HEK293T (cell line): ENCODE results near the gene PLET1.

Source experiments
- CTCF ChIA-PET: fragments of 350-600 bp; formaldehyde crosslinking; extraction: SDS; loops from one replicate; lab custom pipeline; 2021; ENCODE audit warnings: antibody characterized with exemption, inconsistent platforms; lab: Yijun Ruan, JAX
- POLR2A ChIA-PET: fragments of 350-600 bp; formaldehyde crosslinking; extraction: SDS; loops from one replicate; lab custom pipeline; 2020; ENCODE audit warnings: antibody characterized with exemption, inconsistent platforms; lab: Yijun Ruan, JAX
- DNase-seq: peaks from one replicate; pipeline ENCODE4 v3.0.0; 2012; ENCODE audit warnings: mixed read lengths; ENCODE audit errors: extremely low spot score
- ARNT ChIP-seq: fragments of 450-650 bp; IDR thresholded peaks from 2 replicates; pipeline ENCODE4 v1.6.1; 2017; ENCODE audit warnings: mild to moderate bottlenecking
- BHLHE40 ChIP-seq: fragments of 450-650 bp; IDR thresholded peaks from 2 replicates; pipeline ENCODE4 v1.6.1; 2016; ENCODE audit warnings: mild to moderate bottlenecking, moderate library complexity, borderline replicate concordance
- CTBP1 ChIP-seq: fragments of 450-650 bp; IDR thresholded peaks from 2 replicates; pipeline ENCODE4 v1.6.1; 2016; ENCODE audit warnings: borderline replicate concordance
- ELF4 ChIP-seq: fragments of 450-650 bp; IDR thresholded peaks from 2 replicates; pipeline ENCODE4 v1.6.1; 2017; ENCODE audit warnings: antibody characterized with exemption
- FOXA1 ChIP-seq: fragments of 450-650 bp; IDR thresholded peaks from 2 replicates; pipeline ENCODE4 v1.6.1; 2016; ENCODE audit warnings: mild to moderate bottlenecking
- FOXK2 ChIP-seq: fragments of 450-650 bp; IDR thresholded peaks from 2 replicates; pipeline ENCODE4 v1.6.1; 2016; ENCODE audit warnings: mild to moderate bottlenecking
- FOXM1 ChIP-seq: fragments of 450-650 bp; IDR thresholded peaks from 2 replicates; pipeline ENCODE4 v1.6.1; 2017; ENCODE audit warnings: mild to moderate bottlenecking, borderline replicate concordance
- HDGF ChIP-seq: fragments of 450-650 bp; IDR thresholded peaks from 2 replicates; pipeline ENCODE4 v1.6.1; 2017; ENCODE audit warnings: antibody characterized with exemption, borderline replicate concordance
- L3MBTL2 ChIP-seq: fragments of 450-650 bp; conservative IDR thresholded peaks from 2 replicates; pipeline ENCODE4 v1.6.1; 2016; ENCODE audit warnings: mild to moderate bottlenecking
- LEF1 ChIP-seq: fragments of 450-650 bp; IDR thresholded peaks from 2 replicates; pipeline ENCODE4 v1.6.1; 2017; ENCODE audit warnings: mild to moderate bottlenecking, borderline replicate concordance
- NFRKB ChIP-seq: fragments of 450-650 bp; IDR thresholded peaks from 2 replicates; pipeline ENCODE4 v1.6.1; 2016; ENCODE audit warnings: mild to moderate bottlenecking, moderate library complexity
- SP1 ChIP-seq: fragments of 450-650 bp; IDR thresholded peaks from 2 replicates; pipeline ENCODE4 v1.6.1; 2017
- SUZ12 ChIP-seq: fragments of 450-650 bp; IDR thresholded peaks from 2 replicates; pipeline ENCODE4 v1.6.1; 2016; ENCODE audit warnings: mild to moderate bottlenecking
- TARDBP ChIP-seq: fragments of 450-650 bp; IDR thresholded peaks from 2 replicates; pipeline ENCODE4 v1.6.1; 2016
- ZNF384 ChIP-seq: fragments of 450-650 bp; IDR thresholded peaks from 2 replicates; pipeline ENCODE4 v1.6.1; 2016
- TF ChIP-seq, protein P1 (sequence below): fragments of 450-650 bp; IDR thresholded peaks from 2 replicates; pipeline ENCODE4 v1.6.1; 2016

Gene PLET1

DNA sequence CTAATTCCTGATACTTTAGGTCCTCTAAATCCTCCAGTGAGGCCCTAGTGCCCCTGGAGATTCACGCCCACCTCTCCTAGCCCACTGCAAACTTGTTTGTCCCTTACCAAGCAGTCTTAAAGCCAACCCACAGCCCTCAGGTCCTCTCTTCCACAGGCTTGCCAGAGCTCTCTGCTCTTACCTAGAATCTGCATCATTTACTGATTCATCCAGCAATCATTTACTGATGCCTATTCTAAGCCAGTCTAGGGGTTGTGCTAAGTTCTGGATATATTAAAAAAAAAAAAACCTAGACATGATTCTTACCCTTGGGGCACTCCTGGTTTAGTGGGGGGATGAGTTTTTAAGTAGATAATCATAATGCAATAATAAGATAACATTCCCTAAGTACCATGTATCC, 43.0 kb upstream of the PLET1 start:
- CTCF ChIA-PET = no interaction called here
- POLR2A ChIA-PET = no interaction called here
- TF ChIP-seq ARNT = no peak
- no peak for TF ChIP-seq ZNF384
- no peak for TF ChIP-seq FOXM1
- no peak for TF ChIP-seq SUZ12
- TF ChIP-seq BHLHE40 = no peak
- no peak for TF ChIP-seq CTBP1
- no peak for TF ChIP-seq FOXK2
- no peak for TF ChIP-seq L3MBTL2
- no peak for TF ChIP-seq LEF1
- no peak for TF ChIP-seq ELF4
- no peak for TF ChIP-seq HDGF
- TF ChIP-seq SP1 = no peak
- no peak for DNase-seq

DNA sequence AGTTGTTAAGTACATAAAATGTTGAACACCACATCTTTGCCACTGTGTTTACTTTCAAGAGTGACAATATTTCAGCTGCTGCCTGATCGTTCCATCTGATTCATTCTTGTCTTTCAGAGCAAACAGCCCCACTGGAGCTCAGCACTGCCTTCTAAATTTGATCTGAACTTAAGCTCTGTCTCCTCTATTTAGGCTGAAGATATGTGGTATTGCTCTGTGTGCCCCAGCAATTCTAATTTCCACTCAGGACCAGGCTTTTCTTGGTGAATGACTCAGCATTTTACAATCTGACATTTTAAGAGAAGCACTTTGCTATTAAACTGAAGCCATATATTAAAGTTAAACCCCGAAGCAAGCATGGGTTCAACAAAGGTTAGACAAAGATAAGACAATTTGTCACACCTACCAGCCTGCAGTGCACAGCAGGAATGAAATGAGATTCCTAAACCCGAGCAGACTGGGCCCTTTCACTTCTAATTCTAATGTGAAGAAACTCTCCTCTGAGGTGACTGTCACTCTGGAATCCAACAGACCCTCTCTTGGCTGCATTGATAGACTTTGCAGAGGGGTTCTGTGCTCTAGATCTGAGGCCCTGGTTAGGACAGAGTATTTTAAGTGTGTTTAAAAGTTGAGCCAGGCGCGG, 41.7 kb upstream of the PLET1 start:
- ChIA-PET CTCF (no interaction called here), POLR2A (no interaction called here)
- peak; percentile 17 for DNase-seq
- TF ChIP-seq L3MBTL2 = no peak
- TF ChIP-seq LEF1 = no peak
- TF ChIP-seq, protein P1, sequence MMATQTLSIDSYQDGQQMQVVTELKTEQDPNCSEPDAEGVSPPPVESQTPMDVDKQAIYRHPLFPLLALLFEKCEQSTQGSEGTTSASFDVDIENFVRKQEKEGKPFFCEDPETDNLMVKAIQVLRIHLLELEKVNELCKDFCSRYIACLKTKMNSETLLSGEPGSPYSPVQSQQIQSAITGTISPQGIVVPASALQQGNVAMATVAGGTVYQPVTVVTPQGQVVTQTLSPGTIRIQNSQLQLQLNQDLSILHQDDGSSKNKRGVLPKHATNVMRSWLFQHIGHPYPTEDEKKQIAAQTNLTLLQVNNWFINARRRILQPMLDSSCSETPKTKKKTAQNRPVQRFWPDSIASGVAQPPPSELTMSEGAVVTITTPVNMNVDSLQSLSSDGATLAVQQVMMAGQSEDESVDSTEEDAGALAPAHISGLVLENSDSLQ = peak; percentile 31
- no peak for TF ChIP-seq BHLHE40
- no peak for TF ChIP-seq SUZ12

DNA sequence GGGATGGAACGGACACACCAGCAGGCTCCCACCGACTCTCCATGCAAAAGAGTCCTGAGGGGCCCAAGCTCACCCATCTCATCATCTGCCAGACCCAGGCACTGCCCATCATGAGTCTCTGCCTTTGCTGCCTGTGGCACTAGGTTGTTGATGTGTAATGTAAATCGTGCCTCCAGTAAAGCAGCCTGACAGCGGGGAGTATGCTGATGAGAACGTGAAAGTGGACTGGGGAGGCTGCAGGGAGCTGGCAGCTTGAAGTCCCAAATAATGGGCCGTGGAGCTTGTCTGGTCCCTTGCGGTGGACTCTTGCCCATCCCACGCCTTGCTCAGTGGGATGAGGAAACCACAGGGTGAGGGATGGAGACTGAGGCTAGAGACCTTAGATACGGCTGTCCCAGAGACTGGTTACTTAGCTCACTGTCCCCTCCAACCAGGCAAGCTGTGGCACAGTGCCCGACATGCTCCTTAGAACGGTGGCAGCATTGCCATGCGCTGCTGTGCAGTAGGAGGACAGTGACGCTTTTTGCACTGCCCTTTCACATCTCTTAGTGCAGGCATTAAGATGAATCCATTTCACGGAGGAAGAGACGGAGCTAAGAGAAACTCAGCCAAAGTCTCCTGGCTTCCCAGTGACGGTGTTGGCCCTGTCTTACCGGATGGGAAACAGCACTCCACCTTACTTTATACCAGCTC, 39.6 kb upstream of the PLET1 start:
- TF ChIP-seq HDGF = no peak
- ChIA-PET CTCF (interaction anchor here (1.3 kb wide), 1 partner anchor 20 kb away, joined by 3 read pairs; no protein-coding TSS in a partner anchor), POLR2A (no interaction called here)
- no peak for DNase-seq

DNA sequence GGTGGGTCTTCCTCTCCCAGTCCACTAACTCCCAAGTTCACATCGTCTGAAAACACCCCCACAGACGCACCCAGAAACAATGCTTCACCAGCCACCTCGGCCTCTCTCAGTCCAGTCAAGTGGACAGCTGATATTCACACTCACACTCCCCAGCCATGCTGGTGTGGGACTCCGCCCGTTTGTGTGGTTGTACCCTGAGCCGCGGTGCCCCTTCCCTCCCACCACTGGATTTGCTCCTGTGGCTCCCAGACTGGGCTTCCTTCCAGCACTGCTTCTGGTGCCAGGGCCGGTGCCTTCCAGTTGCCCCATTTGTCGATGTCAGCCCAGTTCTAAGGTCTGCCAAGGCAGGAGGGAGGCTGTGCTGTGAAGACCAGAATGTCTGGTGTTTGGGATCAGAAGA, 37.9 kb upstream of the PLET1 start:
- POLR2A ChIA-PET = no interaction called here
- CTCF ChIA-PET = interaction anchor here (0.6 kb wide), 1 partner anchor 261 kb away, joined by 3 read pairs; no protein-coding TSS in a partner anchor

DNA sequence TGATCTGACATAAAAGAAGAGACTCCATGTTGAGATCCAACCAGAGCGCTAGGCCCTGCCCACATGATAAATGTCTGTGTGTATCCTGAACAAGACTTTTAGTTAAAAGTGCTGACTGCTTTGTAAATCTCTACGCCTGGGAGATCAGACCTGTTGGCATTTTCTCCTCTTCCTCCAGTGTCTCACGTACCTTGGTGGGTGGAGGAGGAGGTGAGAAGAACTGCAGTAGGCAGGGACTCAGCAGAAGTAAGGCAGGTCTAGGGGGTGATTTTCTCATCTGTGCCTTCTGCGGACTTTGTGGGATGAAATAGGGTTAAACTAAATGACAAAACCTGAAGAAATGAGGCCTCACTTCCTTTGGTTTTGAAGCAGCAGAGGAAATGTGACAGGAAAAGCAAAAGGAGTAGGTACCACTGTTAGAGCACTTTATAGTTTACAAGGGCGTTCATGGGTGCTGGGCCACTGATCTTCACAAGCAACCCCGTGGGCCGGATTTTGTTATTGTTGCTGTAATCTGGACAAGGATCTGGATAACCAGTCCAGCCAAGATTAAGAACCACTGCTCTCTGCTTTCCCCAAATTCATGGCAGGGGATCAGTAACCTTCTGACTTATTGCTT, 36.7 kb upstream of the PLET1 start:
- ChIA-PET CTCF (interaction anchor here (0.6 kb wide), 1 partner anchor 67 kb away, joined by 3 read pairs; no protein-coding TSS in a partner anchor), POLR2A (no interaction called here)
- no peak for DNase-seq
- TF ChIP-seq BHLHE40 (no peak), ARNT (no peak), ELF4 (no peak), CTBP1 (no peak), NFRKB (no peak), ZNF384 (no peak), FOXM1 (no peak), SUZ12 (no peak)
- TF ChIP-seq, protein P1 = no peak

More for the DNA sequence above, 37.9 kb upstream of the PLET1 start:
- TF ChIP-seq L3MBTL2 (no peak), TARDBP (no peak), ELF4 (no peak), SUZ12 (no peak), ARNT (no peak), LEF1 (no peak), FOXM1 (no peak), CTBP1 (no peak), NFRKB (no peak), HDGF (no peak), ZNF384 (no peak), SP1 (no peak), FOXA1 (no peak), BHLHE40 (no peak), FOXK2 (no peak)
- TF ChIP-seq, protein P1 = no peak
- DNase-seq = no peak

DNA sequence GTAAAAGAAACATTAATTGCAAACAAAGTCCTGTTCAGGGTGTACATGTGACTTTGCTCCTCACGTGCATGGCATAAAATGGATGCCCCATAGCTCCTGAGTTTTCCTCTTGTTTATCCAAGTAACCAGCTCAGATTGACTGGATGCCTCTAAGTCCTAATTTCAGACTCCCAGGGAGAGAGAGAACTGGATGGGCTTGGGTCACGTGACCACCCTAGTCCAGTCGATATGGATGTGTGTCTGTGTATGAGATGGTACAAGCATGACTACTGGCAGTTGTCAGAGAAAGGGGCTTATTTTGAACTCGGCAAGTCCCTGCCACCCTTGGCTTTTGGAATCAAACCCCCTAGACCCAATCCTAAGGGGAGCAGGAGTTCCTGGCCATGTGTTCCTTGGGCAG, 35.4 kb upstream of the PLET1 start:
- ChIA-PET CTCF (no interaction called here), POLR2A (no interaction called here)
- TF ChIP-seq FOXA1 (no peak), LEF1 (no peak), ELF4 (no peak), CTBP1 (no peak), BHLHE40 (no peak), NFRKB (no peak), L3MBTL2 (no peak), SP1 (no peak), HDGF (no peak), SUZ12 (no peak), FOXM1 (no peak), FOXK2 (no peak), ZNF384 (no peak), TARDBP (no peak), ARNT (no peak)
- TF ChIP-seq, protein P1 = no peak
- DNase-seq = no peak
